Heart right ventricle (tissue), 16 donors: ENCODE results near the gene CACNA2D2. TPM values are rescaled to one million over a fixed set of nuclear protein-coding genes. Genes with fewer than 3 reads are reported as not detected.

Experiments
- ATAC-seq, 8 donors: fragments of 200-7000 bp; cut with Tn5 transposase; one replicate each; pipeline ENCODE4 v1.9.1; 2020; ENCODE audit warnings: mild to moderate bottlenecking in 8 of 8, moderate library complexity in 8 of 8, moderate number of reproducible peaks in 1 of 8
- DNase-seq, 2 donors: peaks; one replicate each; pipeline ENCODE4 v3.0.0-alpha.2; 2020
- H3K27ac ChIP-seq, 10 donors: fragments of 200-600 bp; sonication (generic) in 2 of 10; one replicate each; pipeline versions ENCODE4 v1.5.0 to v1.8.0; 2020 to 2022; ENCODE audit warnings: mild to moderate bottlenecking in 3 of 10
- H3K27me3 ChIP-seq, 7 donors: fragments of 200-600 bp; one replicate each; pipeline ENCODE4 v1.8.0; 2021 to 2022; ENCODE audit warnings: mild to moderate bottlenecking in 2 of 7
- H3K36me3 ChIP-seq, 9 donors: fragments of 200-600 bp; sonication (generic) in 1 of 9; one replicate each; pipeline versions ENCODE4 v1.5.0 to v1.8.0; 2020 to 2022; ENCODE audit warnings: mild to moderate bottlenecking in 2 of 9
- H3K4me1 ChIP-seq, 9 donors: fragments of 200-600 bp; sonication (generic) in 1 of 9; one replicate each; pipeline versions ENCODE4 v1.5.0 to v1.8.0; 2020 to 2022; ENCODE audit warnings: mild to moderate bottlenecking in 4 of 9
- H3K4me3 ChIP-seq, 10 donors: fragments of 200-600 bp; sonication (generic) in 2 of 10; one replicate each; pipeline versions ENCODE4 v1.5.0 to v1.8.0; 2020 to 2022; ENCODE audit warnings: mild to moderate bottlenecking in 7 of 10, moderate library complexity in 2 of 10
- H3K9me3 ChIP-seq, 11 donors: fragments of 200-600 bp in 10 of 11; sonication (generic) in 2 of 11; one replicate each; pipeline versions ENCODE4 v1.5.0 to v1.8.0; 2013 to 2022; ENCODE audit warnings: mild to moderate bottlenecking in 2 of 11, control low read depth in 1 of 11, moderate library complexity in 1 of 11
- CTCF ChIP-seq, 9 donors: fragments of 200-600 bp; sonication (generic) in 2 of 9; IDR thresholded peaks; one replicate each; pipeline versions ENCODE4 v1.5.0 to v1.8.0; 2021 to 2022; ENCODE audit warnings: antibody characterized with exemption in 9 of 9, mild to moderate bottlenecking in 5 of 9, moderate library complexity in 1 of 9
- WGBS, 2 donors: extraction: QIAGEN DNeasy Blood & Tissue Kit; methylation state at CpG; one replicate each; pipeline ENCODE4 v1.1.7; 2013; ENCODE audit warnings: inconsistent platforms in 1 of 2; 5-methylcytosine and 5-hydroxymethylcytosine counted together
- intact Hi-C, 10 donors: fragments of 100-400 bp; cut with DNase I; formaldehyde crosslinking; loops; one replicate each; pipeline versions ENCODE4 v1.11.1 to v1.14.2; 2022
- polyA plus RNA-seq, 2 donors: library from polyadenylated mRNA; stranded (reverse); fragments of 200-250 nt; gene quantifications; one replicate each; pipeline ENCODE4 v1.2.3, GENCODE V29; 2013
- total RNA-seq, 10 donors: library from RNA; stranded (reverse); fragmentation: NEBNext Ultra II Directional in 3 of 10; extraction: Animal tissue kit (Norgen Biotek cat#: 25700) in 3 of 10; gene quantifications; one replicate each; pipeline versions ENCODE4 v1.2.1 to v1.2.4, GENCODE V29; 2021 to 2023
- donor health status: Arrhythmogenic right ventricular cardiomyopathy.
- donor health status: ischemic (EF 13 %, LVEDD 7.1; RV severe dilation, severe dysfunction).
- donor health status: healthy with polysubstance abuse.
- donor health status: DM: no; HTN: yes; CAD: no.
- donor health status: DM: no; HTN: no; CAD: no.
- donor health status: ischemic (EF 25% LVEDD 6.9; RV normal size, moderate dysfunction).
- donor health status: ischemic (EF 25% LVEDD 5.7; RV mildly dilated, moderate dysfunction).
- donor health status: healthy.
- donor health status: DM: yes; HTN: yes; CAD: no.
- donor health status: Ischemic cardiomyopathy.
- donor health status: ischemic (EF 35%, LVEDD 5.7; RV mildly dilated, moderate dysfunction).
- donor health status: nonischemic (EF 11% LVEDD 7.7; RV severe dilation, severe dysfunction).
- donor health status: DM: yes; HTN: yes; CAD: no.
- donor health status: PGD.
- donor health status: ischemic (EF 29% LVEDD 5.4; RV normal size, mild dysfunction).
- donor health status: nonischemic (EF 23%, LVEDD 6.1; RV moderate dilation, normal function).

The CACNA2D2 gene
- total and polyA plus RNA-seq, 12 donors: 0.42 to 3.9 (median 2.4) TPM

- Histone ChIP-seq H3K27me3 (no peaks in the 10 kb centered on the region), H3K27ac (no peak overlapping the region), H3K4me3 (no peak overlapping the region), H3K9me3 (no peaks in the 10 kb centered on the region), H3K4me1 (no peaks in the 10 kb centered on the region), H3K36me3 (no peaks in the 10 kb centered on the region)
- no peak for TF ChIP-seq CTCF (IDR thresholded peaks at IDR 0.05)
- ATAC-seq (no peak), DNase-seq (no peak)
- intact Hi-C loops: no loop called here
- WGBS, 2 donors: 72 to 77% methylated on average over 15 of the region's 15 CpGs
These were observed 94.9 kb downstream of the CACNA2D2 start for GRCh38 chr3:50408443-50408944.

GRCh38 chr3:50406487-50406886 lies 96.9 kb downstream of the CACNA2D2 start:
- WGBS, 2 donors: 50 to 73% methylated on average over 1 of the region's 1 CpG
- intact Hi-C loops: no loop called here

GRCh38 chr3:50405249-50405648 lies 98.2 kb downstream of the CACNA2D2 start:
- intact Hi-C loops: no loop called here
- TF ChIP-seq CTCF (IDR thresholded peaks at IDR 0.05): no peak
- Histone ChIP-seq H3K4me3 (no peak overlapping the region), H3K36me3 (no peaks in the 10 kb centered on the region), H3K27me3 (no peaks in the 10 kb centered on the region), H3K4me1 (no peaks in the 10 kb centered on the region), H3K9me3 (no peaks in the 10 kb centered on the region), H3K27ac (no peak overlapping the region)
- DNase-seq: no peak
- ATAC-seq: no peak
- WGBS, 2 donors: 20 to 34% methylated on average over 8 of the region's 8 CpGs

More at GRCh38 chr3:50406487-50406886, 96.9 kb downstream of the CACNA2D2 start:
- TF ChIP-seq CTCF (IDR thresholded peaks at IDR 0.05): no peak
- no peaks in the 10 kb centered on the region for H3K27me3 ChIP-seq
- no peaks in the 10 kb centered on the region for H3K36me3 ChIP-seq
- no peaks in the 10 kb centered on the region for H3K9me3 ChIP-seq
- ATAC-seq (no peak), DNase-seq (no peak)
- no peaks in the 10 kb centered on the region for H3K4me1 ChIP-seq
- no peak overlapping the region for H3K27ac ChIP-seq
- H3K4me3 ChIP-seq: no peak overlapping the region

- intact Hi-C loops: no loop called here
- WGBS, 2 donors: 33% methylated on average over 5 of the region's 5 CpGs
- H3K9me3 ChIP-seq: no peaks in the 10 kb centered on the region
- H3K27me3 ChIP-seq: no peaks in the 10 kb centered on the region
- no peak overlapping the region for H3K4me3 ChIP-seq
- no peak for TF ChIP-seq CTCF (IDR thresholded peaks at IDR 0.05)
- H3K4me1 ChIP-seq: no peaks in the 10 kb centered on the region
- DNase-seq (no peak), ATAC-seq (no peak)
- H3K27ac ChIP-seq: no peak overlapping the region
- no peaks in the 10 kb centered on the region for H3K36me3 ChIP-seq
These were observed 101.3 kb downstream of the CACNA2D2 start for GRCh38 chr3:50401978-50402595.
